Activated CD4-positive, CD25-positive, alpha-beta regulatory T cell (primary cell): Measurements from ENCODE around the gene PON2.
"Not testable (repeated sequence)": the region's sequence is repeated elsewhere in the genome, so short reads cannot be mapped to it uniquely, and the experiment has no call there.

Experiments used
- DNase-seq, 4 experiments: peaks; one replicate each; lab custom pipeline; 2025; lab: John Stamatoyannopoulos, UW

PON2 gene

GRCh38 chr7:95434557-95435421 is at the start of gene PON2:
TSS of gene PON2 (minus strand) at chr7:95435028. CDS start at chr7:95434951, 77 bp downstream.
- peak in 2 of 4 experiments; percentile 1 to 6 for DNase-seq

DNA sequence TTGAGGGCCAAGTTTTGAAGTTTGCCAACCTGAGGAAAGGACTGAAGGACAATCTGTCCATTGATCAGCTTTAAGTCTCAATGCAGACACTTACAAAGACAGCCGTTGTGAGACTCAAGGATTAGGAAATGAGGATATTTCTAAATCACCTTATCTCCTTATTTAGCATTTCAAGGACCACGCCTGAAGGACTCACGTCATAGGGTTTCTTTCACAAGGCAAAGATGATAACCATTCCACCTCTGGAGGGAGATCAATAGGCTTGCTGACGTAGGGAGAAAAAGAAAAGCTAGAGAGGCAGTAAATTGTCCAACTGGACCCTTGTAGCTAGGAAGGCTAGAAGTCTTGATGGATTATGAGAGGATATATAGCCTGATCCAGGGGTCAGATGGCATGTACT is 47.6 kb upstream of the PON2 start:
- no peak for DNase-seq

DNA sequence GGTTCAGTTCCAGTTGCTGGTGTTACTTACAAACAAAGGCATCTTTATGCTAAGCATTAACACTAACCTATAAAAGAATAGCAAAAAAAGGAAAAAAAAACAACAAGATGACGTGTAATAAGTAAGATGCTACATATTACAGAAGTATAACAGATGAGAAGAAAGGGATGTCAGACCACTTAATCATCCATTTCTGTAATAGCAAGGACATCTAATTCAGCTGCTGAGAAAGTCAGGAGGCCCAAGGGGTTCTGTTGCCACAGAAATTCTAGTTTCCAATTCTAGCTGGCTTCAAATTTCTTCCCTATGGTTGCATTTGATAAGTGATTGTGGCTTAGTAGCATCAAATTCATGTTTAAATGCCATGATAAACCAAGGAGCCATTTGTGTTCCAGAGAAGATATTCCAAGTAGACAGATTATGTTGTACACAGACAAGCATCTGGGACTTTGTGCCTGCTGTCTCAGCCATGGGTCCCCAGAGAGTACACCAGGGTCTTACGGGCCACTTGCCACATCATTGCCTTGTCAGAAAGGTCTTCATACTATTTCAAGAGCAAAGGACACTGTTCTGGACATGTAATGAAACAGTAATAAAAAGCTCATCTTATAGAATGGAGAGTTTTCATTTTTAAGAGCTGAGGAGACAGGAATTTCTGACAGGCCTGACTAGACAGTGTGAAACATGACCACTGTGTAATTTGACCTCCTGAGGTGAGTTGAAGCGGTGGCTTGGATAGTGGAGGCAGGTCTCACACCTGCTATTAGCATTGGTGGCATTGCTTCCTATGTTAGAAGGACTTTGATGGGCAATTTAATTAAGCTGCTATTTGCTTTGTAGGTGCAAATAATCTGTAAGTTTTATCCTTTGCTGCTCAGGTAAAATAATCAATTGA is 46.7 kb upstream of the PON2 start:
- no peak for DNase-seq

DNA sequence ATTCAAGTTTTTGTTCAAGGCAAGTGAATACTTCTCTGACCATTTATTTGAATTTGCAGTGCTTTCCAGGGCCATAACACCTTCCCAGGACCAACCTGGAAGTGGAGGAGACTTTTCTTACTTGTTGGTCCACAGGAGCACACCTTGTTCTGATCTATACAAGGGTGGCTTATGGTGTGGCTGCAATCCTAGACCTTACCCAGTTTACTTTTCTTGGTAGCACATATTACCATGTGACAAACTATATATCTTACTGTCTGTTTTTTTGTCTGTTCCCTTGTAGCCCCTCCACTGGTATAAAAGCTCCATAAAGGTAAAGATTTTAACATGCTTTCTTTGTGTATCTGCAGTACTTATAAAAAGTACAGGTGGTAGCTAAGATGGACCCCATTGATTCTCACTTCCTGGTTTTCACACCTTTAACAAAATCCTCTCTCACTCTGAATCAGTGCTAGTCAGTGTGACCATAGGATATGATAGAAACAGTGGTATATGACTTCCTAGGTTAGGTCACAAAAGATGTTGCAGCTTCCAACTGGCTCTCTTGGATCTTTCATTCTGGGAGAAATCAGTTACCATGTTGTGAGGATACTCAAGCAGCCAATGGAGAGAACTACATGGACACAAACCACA is 45.3 kb upstream of the PON2 start:
- no peak for DNase-seq

DNA sequence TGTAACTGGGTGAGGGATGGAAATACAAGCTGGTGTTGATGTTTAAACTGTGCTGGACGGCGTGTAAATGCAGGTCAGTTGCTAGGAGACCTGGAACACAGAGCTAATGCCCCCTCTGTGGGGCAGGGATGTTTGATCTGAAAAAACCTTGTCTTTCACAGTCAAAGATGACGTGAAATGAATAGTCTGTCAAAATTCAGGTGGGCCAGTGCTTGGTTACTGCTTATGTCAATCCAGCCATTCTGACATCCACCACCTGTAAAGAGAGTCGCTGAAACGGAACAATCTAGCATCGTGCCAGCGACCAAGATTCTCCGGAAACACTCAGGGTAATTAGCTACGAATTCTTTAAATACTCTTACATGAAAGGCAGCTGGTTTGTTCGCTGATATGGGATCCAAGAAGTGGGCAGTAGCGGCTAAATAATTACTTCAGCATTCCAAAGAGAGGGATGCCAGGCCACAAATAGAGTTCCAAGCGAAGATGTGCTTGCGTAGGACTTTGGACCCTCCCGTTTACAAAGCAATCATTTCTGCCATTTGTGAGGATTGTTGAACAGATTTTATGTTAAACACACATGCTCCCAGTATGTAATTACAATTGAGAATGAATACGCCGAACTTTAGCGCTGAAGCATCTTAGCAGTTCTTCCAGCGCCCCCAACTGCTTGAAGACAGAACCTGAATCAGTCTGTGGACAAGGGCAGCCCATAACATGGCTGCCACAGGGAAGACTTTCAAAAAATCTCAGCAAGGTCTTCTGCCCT is 43.6 kb upstream of the PON2 start:
- DNase-seq, result no peak

DNA sequence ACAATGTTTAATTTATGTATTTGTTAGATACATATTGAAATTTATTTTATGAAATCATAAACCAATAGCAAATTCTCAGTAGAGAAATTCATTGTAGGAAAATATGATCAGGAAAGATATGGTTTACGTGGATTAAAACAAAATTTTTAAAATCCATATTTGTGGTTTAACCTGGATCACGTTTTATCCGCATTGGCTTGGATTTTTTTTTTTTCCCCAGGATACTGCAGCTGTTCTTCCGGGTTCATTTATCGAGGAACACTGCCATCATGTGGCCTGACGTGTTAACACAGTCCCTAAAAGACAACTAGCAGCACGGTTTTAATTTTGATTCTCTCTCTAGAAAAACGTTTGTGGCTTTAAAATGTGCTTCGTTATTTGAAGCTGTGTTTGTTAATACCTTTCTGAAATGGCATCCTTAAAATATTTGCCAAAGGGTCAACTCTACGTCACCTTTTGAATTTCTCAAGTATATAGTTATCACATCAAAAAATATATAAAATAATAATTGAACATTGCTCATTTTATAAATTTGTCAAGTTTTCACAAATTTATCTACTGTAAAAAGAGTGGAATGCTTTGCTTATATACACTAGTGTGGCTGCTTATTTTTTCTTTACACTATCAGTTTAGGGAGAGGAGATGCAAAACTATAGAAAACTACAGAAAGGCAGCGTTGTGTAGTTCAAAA is 42.2 kb upstream of the PON2 start:
- peak in 1 of 4 experiments; percentile 7 for DNase-seq

- DNase-seq, result no peak
Measured at GRCh38 chr7:95476072-95476847, 41.4 kb upstream of the PON2 start.

GRCh38 chr7:95473276-95473985 is 38.6 kb upstream of the PON2 start:
- DNase-seq, result no peak

DNA sequence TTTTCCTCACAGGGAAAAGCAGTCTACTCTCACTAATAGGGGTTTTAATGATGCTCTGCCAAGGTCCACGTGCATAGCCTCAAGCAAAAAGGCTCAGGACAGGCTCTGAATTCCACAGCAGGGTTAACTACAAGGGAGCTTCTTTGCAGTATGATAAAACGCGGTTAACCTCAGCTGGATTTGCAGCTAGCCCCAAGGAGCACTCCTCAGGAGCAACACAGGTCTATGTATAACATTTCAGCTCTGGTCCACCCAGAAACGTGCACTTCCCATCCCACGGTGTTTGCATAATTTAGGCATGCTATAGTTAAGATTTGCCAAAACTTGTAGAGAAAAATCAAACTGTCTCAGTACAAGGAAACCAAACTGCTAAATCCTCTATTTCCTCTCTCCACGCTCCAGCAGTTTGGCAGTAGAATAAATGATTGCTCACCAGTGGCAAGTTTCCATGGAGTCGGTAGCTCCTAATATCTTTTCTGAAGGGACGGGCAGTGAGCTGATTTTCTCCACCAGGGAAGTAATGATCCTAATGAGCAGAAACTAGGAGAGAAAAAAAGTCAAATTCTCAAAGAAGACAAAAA is 37.8 kb upstream of the PON2 start:
- DNase-seq, result no peak

GRCh38 chr7:95471071-95471470 is 36.2 kb upstream of the PON2 start:
- DNase-seq, result no peak

DNA sequence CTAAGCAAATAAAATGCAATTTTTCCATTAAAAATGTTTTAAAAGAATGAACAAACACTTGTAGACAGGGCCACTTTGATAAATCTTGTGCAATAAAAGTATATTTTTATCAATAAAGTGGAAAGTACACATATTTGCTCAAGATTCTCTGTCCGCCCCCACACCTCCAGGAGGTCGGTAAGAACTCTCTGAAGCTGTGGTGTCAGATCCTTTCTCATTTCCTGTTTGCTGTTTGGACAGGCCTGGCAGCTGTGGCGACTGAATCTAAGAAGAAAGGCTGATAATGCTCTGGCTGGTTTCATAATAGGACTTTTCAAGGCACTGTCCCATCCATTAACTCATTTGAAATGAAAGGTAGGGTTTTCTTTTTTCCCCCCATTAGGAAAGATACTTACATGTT is 35.6 kb upstream of the PON2 start:
- no peak for DNase-seq

DNA sequence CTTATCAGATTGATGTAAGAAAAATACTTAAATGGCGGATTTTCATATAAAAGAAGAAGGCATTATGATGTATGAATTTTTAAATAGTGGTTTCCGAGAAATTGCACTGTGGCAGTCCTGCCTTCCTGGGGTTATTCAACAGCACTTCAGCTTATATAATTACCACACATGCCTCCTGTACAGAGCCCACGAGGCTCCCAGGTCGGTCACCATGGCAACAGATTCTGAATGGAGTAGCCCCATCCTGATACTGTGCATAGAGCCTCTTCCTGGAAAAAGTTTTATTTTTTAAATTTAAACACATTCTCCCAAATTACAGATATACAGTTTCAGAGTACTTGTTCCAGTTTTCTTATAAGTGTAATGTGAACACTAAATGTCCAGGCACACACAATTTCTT is 35.0 kb upstream of the PON2 start:
- DNase-seq, result no peak

DNA sequence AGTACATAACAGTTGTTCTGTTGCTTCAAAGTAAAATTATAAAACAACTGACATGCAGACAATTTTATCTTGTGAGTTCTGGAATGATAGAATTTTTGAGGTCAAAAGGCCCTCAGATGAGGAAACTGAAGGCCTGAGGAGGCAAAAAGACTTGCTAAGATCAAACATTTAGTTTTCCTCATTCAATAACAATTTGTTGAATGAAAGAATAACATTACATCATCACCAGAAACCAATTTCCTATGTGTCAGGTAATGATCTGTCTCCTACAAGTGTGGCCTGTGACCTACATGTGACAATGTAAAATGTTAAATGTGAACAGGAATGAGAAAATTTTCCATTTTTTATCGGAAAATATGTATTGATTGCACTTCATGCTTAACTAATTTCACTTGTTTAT is 34.4 kb upstream of the PON2 start:
- no peak for DNase-seq

DNA sequence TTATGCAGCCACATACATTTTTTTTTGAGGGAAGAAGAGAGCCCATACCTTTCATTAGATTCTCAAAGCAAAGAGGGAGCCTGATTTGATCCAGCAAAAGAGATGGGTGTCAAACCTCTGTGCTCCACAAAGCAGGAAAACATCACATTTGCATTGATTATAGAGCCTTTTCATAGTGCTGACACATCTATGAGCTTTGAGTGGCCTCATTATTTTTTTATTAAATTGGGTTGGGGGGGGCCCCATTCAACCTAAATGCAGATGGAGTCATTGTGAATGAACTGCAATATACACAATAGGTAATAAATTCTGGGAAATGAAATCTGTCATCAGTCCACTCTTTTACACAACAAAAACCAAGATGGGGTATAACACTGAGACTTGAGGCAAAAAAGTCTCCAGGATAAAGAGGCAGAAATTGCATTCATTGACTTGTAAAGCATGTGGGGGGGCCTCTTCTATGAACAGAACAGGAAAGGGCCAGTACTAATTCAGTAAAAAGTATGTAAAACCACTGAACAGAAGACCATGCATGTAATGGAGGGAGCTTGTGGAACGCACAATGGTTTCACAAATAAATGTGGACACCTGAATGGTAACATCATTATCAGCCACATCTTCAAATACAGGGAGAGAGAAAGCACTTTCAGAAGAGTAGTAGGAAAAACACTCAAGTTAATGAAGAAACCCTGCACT is 33.2 kb upstream of the PON2 start:
- no peak for DNase-seq

DNA sequence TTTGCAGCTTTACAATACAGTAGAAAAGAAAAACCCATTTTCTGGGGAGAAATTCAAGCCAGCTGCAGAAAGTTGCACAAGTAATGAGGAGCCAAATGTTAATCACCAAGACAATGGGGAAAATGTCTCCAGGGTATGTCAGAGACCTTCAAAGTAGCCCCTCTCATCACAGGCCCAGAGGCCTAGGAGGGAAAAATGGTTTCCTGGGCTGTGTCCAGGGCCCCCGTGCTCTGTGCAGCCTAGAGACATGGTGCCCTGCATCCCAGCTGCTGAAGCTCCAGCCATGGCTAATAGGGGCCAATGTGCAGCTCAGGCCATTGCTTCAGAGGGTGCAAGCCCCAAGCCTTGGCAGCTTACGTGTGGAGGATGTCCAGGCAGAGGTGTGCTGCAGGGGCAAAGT is 25.8 kb upstream of the PON2 start:
- DNase-seq, result not testable (repeated sequence)

DNA sequence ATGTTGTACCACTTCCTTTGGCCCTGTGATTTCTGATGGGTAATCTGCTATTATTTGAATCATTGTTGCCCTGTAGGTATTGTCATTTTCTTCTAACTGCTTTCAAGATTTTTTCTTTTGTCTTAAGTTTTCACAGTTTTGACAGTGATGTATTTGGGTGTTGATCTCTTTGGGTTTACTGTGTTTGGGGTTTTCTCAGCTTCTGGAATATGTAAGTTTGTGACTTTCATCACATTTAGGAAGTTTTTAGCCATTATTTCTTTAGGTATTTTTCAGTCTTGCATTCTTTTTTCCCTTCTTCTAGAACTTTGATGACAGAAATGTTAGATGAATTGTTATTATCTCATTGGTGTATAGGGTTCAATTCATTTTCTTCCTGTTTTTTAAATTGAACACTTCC is 23.1 kb upstream of the PON2 start:
- no peak for DNase-seq

DNA sequence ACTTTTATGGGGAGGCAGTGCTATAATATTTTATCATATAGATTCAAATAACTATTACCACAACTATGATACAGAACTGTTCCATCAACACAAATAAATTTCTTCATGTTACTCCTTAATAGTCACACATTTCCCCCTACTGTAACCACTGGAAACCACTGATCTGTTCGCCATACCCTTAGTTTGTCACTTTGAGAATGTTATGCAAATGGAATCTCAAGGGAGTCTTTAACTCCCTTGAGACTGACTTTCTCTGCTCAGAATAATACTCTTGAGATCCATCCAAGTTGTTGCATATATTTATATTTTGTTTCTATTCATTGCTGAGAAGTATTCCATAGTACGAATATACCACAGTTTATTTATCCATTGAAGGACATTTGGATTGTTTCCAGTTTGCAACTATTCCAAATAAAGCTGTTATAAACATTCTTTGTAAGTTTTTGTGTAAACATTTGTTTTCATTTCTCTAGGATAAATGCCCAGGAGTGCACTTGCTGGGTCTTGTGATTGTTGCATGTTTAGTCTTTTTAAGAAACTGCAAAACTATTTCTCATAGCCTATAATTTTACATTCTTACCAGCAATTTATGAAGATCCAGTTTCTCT is 19.7 kb upstream of the PON2 start:
- DNase-seq, result no peak

- DNase-seq, result no peak
Measured at GRCh38 chr7:95446618-95447017, 11.8 kb upstream of the PON2 start.
